ENCODE results near the gene OR8D1.

The OR8D1 gene

DNA sequence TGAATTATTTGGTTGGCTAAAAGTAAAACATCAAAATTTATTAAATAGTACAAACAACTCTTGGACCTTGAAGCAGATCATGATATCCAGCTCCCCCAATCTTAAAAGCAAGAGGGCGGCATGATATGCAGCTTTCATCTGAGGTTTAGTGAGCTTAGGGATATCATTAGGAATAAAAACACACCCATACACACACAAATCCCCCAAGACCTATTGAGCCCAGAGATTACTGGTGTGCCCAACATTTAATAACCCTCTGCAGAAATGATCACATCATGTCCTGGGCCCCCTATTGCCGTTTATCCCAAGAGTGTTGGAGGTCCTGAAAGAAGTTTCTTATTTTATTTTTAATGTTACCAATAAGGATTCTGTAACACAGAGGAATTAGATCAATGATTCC is at the start of gene OR8D1:
OR8D1 (minus strand) TSS at position 101 of the 400 bp plus-strand sequence. CDS start 3,183 bp downstream, outside the sequence.
- no peak for DNase-seq

DNA sequence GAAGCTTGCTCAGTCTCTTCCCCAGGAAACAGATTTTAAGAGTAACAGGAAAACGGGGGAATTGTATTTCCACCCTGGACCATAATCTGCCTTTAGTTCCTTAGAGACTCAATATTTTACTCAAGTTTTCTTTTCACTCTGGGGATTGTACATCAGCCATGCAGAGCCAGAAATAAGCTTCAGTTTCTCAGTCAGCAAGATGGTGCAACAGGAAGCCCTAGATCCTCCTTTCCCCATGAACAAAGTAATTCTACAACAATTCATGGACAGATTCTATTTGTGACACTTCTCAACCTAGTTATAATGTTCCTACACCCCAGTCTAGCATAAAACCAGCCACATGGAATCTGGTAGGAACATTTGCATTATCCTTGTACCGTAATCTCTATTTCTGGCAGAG is 45.8 kb upstream of the OR8D1 start:
- no peak for DNase-seq

DNA sequence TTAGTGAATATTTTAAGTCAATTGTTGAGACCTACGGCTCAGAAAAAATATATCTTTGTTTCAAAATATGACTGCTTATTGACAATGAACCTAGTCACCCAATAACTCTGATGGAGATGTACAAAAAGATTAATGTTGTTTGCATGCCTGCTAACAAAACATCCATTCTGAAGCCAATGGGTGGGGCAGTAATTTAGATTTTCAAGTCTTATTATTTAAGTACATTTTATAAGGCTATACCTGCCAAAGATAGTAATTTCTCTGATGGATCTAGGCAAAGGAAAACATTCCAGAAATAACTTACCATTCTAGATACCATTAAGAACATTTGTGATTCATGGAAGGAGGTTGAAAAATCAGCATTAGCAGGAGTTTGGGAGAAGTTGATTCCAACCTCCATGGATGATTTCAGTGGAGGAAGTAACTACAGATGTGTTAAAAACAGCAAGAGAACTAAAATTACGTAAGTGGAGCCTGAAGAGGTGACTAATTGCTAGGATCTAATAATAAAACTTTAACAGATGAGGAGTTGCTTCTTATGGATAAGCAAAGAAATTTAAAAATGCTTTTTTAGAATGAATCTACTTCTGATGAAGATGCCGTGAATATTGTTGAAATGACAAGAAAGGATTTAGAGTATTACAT is 32.7 kb upstream of the OR8D1 start:
- no peak for DNase-seq

DNA sequence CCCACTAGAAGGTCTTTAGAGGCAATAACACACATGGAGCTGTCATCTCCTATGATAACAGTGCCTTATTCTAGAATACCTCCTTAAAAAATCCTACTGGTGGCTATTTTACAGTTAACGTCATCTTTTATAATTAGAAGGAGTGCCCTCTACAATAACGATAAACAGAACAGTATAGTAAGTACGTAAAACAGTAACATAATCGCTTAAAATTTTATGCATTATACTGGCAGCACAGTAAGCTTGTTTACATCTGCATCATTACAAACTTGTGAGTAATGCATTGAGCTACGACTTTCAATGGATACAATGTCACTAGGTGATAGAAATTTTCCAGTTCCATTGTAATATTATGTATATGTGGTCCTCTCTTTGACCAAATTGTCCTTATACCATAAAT is 30.6 kb upstream of the OR8D1 start:
- no peak for DNase-seq

DNA sequence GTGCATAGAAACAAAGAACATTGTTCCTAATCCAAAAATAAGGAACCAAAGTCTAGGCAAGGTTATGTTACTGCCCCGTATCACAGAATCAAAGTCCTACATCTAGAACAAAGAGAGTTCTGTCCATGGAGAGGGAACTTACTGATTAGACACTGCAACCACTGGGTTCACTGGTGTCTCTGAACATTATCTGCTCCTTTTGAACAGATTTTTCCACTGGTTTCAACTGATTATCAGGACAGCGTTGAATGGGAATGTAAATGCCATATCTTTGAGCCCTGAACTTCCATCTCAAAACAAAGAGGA is 26.3 kb upstream of the OR8D1 start:
- no peak for DNase-seq

DNA sequence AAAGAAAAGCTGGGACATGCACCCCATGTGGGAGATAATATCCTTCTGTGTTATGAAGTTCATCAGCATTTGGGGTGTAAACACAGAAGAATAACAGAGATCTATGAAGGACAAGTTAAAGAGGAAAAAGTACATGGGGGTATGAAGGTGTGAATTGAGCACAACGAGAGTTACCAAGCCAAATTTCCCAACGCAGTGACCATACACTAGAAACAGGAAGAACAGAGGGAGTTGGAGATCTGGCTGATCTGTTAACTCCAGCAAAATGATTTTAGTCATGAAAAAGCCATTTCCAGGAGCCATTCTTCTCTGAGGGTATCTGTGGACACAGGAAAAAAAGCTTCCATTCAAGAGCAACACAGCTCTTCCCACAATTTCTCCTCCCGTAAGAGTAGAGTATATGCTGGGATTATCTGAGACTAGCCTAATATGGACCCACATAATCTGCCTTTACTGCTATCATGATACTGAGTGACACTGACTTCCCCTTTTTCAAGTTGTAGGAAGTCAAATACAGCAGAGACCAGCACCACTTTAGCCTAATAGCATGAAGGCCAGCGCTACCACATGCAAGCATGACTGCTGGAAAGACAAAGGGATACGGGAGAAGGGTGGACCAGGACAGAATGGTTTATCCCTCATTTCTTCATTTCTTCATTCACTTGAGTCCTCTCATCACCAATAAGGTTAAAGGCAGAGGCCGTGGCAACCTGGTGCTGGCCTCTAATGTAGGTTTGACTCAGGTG is 25.8 kb upstream of the OR8D1 start:
- DNase-seq: no peak

DNA sequence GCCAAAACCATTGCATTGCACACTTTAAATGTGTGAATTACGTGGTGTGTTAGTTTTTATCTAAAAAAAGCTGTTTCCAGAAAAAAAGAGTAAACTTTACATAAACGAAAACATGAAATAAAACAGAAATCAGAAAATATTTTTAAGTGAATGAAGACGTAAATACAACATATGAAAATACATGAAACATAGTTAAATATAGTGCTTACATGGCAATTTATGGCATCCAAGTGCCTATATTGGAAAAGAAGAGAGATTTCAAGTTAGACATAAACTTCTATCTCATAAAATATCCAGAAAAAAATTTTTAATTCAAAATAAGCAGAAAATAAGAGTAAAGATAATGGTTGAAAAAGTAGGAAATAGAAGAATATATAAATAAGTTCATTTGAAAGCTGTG is 18.1 kb upstream of the OR8D1 start:
- no peak for DNase-seq

DNA sequence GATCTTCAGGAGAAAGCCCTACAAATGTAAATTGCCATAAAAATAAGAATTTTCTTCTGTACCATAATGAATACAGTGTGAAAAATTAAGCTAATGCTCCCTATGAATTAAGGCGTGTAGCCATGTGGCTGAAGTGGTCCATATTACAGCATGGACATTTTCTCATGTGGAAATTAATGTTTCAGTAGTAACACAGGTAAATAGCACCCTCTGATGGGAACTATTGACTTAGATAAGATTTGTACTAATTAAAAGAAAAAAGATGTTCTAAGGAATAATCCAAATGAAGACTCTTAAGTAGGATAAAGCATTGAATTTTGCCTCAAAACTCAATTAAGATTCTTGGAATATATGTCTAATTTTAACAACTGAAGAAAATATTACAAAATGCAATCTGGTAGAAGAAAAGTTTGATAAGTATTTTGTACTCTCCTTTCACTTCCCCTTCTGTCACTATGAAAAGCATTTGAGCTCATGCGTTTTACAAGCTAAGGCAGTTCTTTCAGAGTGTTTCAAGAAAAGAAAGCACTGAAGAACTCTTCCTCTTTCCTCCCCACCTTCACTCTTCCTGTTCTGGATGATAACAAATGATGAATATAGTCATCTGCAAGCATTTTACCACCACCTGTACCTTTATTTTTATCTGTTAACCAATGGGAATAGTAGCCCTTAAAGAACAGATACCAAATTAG is 16.2 kb upstream of the OR8D1 start:
- no peak for DNase-seq

DNA sequence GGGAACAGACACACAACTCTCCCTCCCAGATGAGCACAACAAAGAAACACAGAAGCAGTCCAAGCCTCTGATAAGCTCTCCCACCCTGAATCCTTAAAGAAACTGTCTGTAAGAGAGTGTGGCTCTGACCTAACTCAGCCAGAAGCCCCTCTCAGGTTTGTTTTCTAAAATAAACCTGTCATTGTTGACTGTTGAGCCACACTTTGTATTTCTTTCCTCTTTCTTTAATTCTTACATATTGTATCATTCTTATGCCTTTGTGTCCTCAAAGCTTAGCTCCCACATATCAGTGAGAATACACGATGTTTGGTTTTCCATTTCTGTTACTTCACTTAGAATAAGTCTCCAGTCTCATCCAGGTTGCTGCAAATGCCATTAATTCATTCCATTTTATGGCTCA is 14.0 kb upstream of the OR8D1 start:
- no peak for DNase-seq

DNA sequence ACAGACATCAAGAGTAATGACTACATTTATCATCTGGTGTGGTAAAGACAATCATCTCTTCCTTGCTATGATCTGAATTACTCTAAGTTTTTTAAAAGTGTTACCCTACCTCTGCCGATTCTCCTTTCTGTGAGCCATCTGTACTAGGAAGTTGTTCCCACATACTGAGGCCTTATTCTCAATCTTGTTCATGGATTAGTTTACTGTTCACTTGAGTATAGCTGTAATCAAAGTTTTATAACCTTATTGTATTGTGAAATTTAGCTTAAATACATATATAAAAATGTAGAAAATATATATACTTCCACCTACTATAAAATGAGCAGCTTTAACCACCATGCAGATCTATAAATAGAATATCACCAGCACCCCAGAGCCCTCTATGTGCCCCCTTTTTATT is 8.6 kb upstream of the OR8D1 start:
- no peak for DNase-seq

DNA sequence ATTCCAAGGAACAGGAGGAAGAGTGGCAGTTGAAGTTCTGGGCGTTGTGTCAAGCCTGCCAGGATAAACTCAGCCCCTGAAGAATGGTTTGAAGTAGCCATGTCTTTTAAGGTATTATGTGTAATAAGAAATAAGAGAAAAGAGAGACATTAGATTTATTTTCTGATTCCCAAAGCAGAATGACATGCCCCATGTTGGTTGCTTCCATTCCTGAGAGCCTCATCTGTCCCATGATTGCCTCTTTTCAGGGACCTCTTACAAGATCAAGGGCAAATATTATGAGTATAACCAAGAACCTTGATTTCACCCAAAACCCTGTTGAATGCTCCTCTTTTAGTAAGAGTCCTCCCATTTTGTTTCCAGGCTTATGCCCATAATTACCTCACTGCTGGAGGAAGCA is 6.3 kb upstream of the OR8D1 start, which contains the start of gene OR8D2:
OR8D2 (minus strand) TSS at position 101 of the 400 bp plus-strand sequence; CDS start at position 101, 0 bp downstream.
- DNase-seq: no peak

DNA sequence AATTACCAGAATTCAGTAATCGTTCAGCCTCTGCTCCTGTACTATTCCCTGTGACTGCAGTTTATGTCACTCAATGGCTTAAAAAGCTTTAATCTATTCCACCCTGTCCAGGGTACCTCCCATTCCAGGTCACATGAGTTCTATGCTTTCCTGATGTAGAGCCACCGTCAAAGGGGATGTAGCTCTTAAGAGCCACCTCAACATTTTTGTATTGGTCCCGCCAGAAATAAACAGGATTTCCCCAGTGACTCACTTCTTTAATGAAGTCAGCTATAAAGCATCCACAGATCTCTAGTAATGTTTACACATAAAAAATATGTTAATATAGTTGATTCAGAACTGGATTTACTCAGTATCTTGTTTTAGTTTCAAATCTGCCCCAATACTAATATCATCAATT is 1.3 kb upstream of the OR8D1 start:
- no peak for DNase-seq

DNA sequence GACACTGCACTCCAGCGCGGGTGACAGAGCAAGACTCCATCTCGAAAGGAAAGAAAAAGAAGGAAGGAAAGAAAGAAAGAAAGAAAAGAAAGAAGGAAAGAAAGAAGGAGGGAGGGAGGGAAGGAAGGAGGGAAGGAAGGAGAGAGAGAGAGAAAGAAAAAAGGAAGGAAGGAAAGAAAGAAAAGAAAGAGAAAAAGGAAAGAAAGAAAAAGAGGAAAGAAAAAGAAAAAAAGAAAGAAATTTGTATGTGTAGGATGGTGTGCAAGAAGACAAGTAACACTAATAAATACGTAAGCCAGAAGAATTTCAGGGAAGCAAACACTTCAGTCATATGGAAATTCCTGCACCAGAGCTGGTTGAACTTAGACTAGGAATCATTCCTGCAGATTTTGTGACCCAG is 618 bp downstream of the OR8D1 start:
- no peak for DNase-seq

DNA sequence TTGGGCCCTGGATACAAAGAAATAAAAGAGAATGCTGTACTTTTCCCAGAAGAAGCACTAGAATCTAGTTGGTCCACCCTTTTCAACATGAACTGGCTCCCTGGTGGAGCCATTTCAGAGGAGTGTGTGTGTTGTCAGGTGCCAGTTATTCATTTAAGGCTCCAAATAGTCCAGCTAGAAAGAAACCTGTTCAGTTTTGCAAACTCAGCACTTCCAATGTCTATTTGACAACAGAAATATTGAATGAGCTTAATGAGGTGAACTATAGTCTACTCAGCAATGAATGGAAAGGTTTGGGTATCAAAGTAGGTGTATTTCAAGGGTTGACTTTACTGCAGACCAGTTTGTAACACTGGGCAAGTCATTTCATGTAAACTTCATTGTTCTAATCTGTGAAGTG is 2.1 kb downstream of the OR8D1 start:
- no peak for DNase-seq

DNA sequence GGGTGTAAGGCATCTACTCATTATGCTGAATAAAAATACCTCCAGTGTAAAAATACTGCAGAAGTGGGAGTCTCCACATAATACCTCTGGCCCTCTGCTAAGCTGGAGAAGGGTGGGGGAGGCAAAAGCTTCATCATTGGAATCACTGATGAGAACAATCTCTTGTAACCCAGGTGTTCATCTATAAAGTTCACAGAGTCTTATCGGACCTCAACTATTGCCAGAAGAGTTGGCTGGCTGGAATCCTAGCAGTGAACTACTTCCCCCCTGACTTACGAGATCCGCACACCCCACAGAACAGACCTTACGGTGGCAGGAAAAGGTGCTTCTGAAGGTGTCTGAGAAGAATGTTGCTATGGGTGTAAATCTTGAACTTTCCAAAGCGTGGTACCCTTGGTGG is 2.5 kb downstream of the OR8D1 start:
- no peak for DNase-seq

DNA sequence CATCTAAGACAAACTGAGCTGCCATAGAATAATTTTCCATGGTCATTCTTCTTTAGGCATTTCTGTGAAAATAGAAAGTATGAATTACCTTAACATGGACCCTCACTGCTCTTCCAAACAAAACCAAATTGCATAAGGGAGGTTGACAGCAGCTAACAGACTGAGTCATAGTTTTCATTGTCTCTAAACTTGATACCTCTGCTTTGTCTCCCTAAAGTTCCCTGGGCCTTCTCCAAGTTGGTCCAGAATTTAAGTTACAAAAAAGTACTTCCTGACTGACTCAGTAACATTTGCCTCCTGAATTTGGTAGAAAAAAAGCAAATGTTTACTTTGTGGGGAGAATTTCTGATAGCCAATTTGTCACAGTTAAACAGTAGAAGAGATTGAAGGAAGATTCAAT is 3.0 kb downstream of the OR8D1 start:
- no peak for DNase-seq

DNA sequence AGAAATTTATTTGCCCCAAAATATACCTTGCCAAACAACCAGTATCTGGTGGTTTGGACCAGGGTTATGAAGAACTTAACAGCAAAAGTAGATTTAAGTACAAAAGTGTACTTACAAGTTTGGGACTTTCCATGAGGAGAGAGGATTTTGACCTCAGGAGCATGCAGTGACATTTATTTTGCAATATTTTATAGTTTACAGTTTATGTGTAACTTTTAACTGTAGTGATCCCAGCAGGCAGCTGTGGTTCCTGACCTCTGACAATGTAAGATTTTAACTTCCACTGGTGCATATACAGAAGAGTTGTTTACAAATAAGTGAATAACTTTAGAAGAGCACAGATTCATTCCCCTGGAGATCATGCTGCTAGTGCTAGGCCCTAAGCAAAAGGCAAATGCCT is 6.7 kb downstream of the OR8D1 start:
- DNase-seq: no peak

DNA sequence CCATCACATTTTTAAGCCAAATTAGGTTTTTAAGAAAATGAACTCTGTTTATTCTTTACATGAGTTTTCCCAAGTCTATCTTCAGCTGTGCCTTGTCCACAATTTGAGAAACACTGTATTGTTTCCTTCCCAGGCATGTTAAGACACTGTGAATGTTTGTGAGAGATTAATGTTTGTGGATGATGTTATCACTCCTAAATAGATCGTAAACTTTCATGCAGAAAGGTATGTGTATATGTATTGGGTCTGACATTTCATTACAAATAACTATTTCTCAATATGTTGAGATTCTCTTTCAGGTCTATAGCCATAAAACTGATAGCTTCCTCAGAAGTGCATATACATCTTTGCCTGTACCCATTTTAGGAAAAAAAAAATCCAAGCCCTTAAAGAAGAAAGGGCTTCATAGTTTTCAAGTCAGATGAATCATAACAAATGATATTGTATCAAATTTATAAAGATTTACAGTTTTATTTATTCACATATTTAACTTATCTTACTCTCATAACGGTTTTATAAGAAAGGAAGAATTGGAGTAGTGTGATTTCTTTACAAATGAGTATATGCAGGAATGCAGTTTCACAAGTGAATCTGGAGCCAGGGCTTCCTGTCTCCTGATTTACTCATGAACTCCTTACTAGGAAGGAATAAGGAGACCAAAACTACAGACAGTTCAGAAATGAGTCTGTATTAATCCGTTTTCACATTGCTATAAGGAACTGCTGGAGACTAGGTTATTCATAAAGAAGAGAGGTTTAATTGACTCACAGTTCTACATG is 11.2 kb downstream of the OR8D1 start:
- no peak for DNase-seq

DNA sequence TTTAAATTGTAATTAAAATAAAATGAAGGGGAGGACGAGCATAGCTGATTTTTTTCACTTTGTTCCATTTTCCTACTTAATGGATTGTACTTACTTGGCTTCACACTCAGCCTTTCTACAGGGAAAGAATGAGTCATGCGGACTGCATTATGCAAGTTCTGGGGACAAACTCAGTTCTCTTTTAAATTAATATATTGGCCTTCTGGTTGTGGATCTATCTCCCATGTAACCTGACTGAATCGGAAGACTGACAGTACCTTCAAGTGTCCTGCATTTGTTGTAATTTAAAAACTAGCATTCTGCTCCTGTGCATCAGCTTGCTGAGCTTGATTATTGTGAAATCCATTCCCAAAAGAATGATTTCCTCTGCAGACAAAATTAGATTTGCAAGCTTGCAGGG is 12.2 kb downstream of the OR8D1 start:
- no peak for DNase-seq

DNA sequence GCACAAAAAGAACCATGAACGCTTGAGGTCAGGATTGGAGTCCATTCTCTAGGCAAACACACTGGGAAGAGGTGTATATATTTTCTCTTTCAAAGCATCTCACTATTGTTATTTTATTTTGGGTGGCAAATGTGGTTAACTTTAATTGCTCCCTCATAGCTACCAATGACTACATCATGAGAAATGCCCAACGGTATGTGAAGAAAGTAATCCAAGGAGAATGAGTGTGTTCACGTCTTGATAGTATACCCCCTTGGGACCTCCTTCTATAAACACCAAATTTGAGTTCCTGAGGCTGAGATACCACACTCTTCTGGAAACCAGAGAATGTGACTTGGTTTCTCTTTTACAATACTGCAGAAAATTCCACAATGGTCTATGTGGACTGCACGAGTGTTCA is 15.8 kb downstream of the OR8D1 start:
- no peak for DNase-seq

DNA sequence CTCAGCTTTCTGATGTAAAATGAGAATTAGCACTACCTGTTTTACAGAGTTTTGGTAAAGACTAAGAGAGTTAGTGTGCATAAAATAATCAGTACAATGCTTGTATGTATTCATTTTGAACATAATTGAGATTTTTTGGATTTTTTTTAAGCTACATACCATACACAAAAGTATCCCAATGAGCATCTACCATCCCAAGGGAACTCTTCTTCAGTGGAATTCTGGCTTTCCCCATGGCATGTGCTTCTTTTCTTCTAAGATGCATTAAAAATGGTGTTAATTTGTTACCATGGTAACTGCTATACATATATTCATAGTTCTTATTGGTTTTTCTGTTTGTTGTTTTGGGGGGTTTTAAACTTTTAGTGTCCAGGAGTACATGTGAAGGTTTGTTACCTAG is 17.7 kb downstream of the OR8D1 start:
- DNase-seq: no peak

DNA sequence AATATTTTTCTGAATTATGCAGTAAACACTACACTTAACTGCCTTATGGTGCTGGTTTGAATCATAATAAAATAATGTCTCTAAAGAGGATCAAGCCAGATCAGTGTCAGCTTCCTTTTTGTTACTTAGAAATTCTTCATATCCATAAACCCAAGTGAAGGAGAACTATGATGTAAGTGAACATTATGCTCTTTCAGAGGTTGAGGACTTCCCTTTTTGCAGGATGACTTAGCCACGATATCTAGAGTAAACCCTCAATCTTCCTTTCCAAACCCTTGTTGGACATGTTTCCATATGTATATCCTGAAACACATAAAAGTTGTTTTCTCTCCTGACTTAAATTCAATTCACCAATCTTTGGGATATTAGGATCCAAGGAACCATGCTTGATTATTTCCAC is 19.1 kb downstream of the OR8D1 start:
- no peak for DNase-seq

DNA sequence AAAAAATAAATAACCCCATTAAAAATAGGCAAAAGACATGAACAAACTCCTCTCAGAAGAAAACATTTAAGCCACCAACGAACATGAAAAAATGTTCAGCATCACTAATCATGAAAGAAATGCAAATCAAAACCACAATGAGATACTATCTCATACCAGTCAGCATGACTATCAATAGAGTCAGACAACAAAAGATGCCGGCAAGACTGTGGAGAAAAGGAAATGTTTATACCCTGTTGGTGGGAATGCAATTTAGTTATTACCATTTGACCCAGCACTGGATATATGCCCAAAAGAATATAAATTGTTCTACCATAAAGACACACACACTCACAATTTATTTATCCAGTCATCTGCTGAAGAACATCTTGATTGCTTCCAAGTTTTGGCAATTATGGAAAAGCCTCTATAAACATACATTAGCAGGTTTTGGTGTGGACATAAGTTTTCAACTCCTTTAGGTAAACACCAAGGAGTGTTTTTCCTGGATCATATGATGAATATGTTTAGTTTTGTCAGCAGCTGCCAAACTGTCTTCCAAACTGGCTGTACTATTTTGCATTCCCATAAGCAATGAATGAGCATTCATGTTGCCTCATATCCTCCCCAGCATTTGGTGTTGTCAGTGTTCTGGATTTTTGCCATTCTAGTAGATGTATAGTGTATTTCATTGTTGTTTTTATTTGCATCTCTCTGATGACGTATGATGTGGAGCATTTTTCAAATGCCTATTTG is 28.0 kb downstream of the OR8D1 start:
- no peak for DNase-seq
